ENCODE results near the gene APBB2.

APBB2 gene

GRCh38 chr4:40848940-40849339 is 365.4 kb downstream of the APBB2 start:
- no peak for DNase-seq (ENCODE audit: low read depth)

- DNase-seq (ENCODE audit: low read depth), result no peak
These were observed 366.1 kb downstream of the APBB2 start for GRCh38 chr4:40848251-40848650.

GRCh38 chr4:40846532-40846931 is 367.8 kb downstream of the APBB2 start:
- no peak for DNase-seq (ENCODE audit: low read depth)

- no peak for DNase-seq (ENCODE audit: low read depth)
These were observed 369.0 kb downstream of the APBB2 start for GRCh38 chr4:40845154-40845835.

GRCh38 chr4:40844261-40844660 is 370.1 kb downstream of the APBB2 start:
- no peak for DNase-seq (ENCODE audit: low read depth)

GRCh38 chr4:40843696-40844095 is 370.6 kb downstream of the APBB2 start:
- DNase-seq (ENCODE audit: low read depth), result no peak

- DNase-seq (ENCODE audit: low read depth), result no peak
These were observed 371.5 kb downstream of the APBB2 start for GRCh38 chr4:40842725-40843423.

- no peak for DNase-seq (ENCODE audit: low read depth)
These were observed 372.0 kb downstream of the APBB2 start for GRCh38 chr4:40842318-40842717.

- DNase-seq (ENCODE audit: low read depth), result peak; percentile 70
These were observed 373.3 kb downstream of the APBB2 start for GRCh38 chr4:40840985-40841571.

GRCh38 chr4:40840255-40840984 is 373.9 kb downstream of the APBB2 start:
- no peak for DNase-seq (ENCODE audit: low read depth)

- DNase-seq (ENCODE audit: low read depth), result no peak
These were observed 375.6 kb downstream of the APBB2 start for GRCh38 chr4:40838742-40839141.

- no peak for DNase-seq (ENCODE audit: low read depth)
These were observed 377.1 kb downstream of the APBB2 start for GRCh38 chr4:40837094-40837870.

- no peak for DNase-seq (ENCODE audit: low read depth)
These were observed 381.1 kb downstream of the APBB2 start for GRCh38 chr4:40833212-40833611.

- no peak for DNase-seq (ENCODE audit: low read depth)
These were observed 382.2 kb downstream of the APBB2 start for GRCh38 chr4:40832175-40832574.

- DNase-seq (ENCODE audit: low read depth), result no peak
These were observed 383.0 kb downstream of the APBB2 start for GRCh38 chr4:40831146-40831907.

- no peak for DNase-seq (ENCODE audit: low read depth)
These were observed 384.8 kb downstream of the APBB2 start for GRCh38 chr4:40829586-40829985.

- no peak for DNase-seq (ENCODE audit: low read depth)
These were observed 385.7 kb downstream of the APBB2 start for GRCh38 chr4:40828661-40829060.

- no peak for DNase-seq (ENCODE audit: low read depth)
These were observed 386.6 kb downstream of the APBB2 start for GRCh38 chr4:40827758-40828157.

- no peak for DNase-seq (ENCODE audit: low read depth)
These were observed 387.5 kb downstream of the APBB2 start for GRCh38 chr4:40826821-40827220.

GRCh38 chr4:40825014-40825838 is 389.1 kb downstream of the APBB2 start:
- DNase-seq (ENCODE audit: low read depth), result no peak

Measured in stimulated activated CD4-positive, alpha-beta T cell treated with anti-CD3 and anti-CD28 coated beads, Interleukin-2, amount 100 ng/mL, for 4 hours (primary cell).